ENCODE results near the gene OR1F1.

DNA sequence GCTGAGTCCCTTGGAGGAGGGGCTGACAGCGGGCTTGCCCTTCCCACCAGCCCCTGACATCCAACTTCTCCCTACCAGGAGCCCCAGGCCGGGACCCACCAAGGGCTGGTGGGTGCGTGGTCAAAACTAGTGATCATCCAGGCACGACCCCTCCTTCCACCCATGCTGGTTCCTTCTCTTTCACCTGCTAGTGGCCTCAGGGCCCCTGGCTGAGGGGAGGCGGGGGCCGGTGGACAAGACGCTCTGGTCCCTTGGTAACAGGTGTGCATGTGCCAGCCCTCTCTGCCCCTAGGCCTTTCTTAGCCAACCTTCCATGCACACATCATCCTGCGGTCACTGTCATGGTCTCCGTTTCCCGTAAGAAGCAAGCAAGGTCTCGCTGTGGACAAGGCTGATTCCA is 44.8 kb upstream of the OR1F1 start:
- TF ChIP-seq SIN3A (IDR thresholded peaks at IDR 0.05; ENCODE audit: borderline replicate concordance, insufficient read depth, low read depth, low read length) (no peak), CTCF (IDR thresholded peaks at IDR 0.05) (no peak), REST (IDR thresholded peaks at IDR 0.05; ENCODE audit: insufficient read depth in 1 of 2, low read depth in 2 of 2, low read length in 1 of 2) (no peak), POLR2AphosphoS5 (IDR thresholded peaks at IDR 0.05; ENCODE audit: low read depth, low read length) (no peak)

All from Panc1 (cell line).